ENCODE data around the gene ZBTB34. TPM values are rescaled to one million over a fixed set of nuclear protein-coding genes. Genes with fewer than 3 reads are reported as not detected.

ZBTB34 gene
- total and polyA plus RNA-seq, 9 of the 15 experiments (the other 6 are each of a cell fraction or from before 2014, with no cell fraction given), result 2.7 to 15.6 (median 9.8) TPM

DNA sequence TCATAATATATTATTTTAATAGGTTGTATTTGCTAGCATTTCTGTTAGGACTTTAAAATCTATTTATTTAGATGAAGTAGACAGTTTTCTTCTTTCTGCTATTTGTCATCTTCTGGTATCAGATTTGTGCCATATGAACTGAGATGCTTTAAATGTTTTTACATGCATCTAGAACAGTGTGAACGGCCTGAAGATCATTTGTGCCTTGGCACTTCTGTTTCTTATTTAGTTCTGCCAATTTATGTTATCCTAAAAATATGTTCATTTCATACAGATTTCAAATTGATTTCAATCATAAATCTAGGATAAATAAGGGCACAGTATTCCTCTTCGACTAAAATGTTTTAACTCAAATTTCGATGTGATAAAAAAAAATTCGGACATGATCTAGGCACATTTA, 16.1 kb downstream of the ZBTB34 start:
- CTCF ChIA-PET (ENCODE audit: low intra/inter-chr PET ratio), result no interaction called here

More for the DNA sequence above, 16.1 kb downstream of the ZBTB34 start:
- ATAC-seq, result no peak
- no peak for TF ChIP-seq THRAP3 (IDR thresholded peaks at IDR 0.05; ENCODE audit: borderline replicate concordance)
- no peak for TF ChIP-seq CTBP1 (IDR thresholded peaks at IDR 0.05; ENCODE audit: borderline replicate concordance)
- TF ChIP-seq ZNF274 (IDR thresholded peaks at IDR 0.05; ENCODE audit: borderline replicate concordance, low read depth, low read length), result no peak
- TF ChIP-seq, protein P1, sequence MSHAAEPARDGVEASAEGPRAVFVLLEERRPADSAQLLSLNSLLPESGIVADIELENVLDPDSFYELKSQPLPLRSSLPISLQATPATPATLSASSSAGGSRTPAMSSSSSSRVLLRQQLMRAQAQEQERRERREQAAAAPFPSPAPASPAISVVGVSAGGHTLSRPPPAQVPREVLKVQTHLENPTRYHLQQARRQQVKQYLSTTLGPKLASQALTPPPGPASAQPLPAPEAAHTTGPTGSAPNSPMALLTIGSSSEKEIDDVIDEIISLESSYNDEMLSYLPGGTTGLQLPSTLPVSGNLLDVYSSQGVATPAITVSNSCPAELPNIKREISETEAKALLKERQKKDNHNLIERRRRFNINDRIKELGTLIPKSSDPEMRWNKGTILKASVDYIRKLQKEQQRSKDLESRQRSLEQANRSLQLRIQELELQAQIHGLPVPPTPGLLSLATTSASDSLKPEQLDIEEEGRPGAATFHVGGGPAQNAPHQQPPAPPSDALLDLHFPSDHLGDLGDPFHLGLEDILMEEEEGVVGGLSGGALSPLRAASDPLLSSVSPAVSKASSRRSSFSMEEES (CRISPR knock-in tag; IDR thresholded peaks at IDR 0.05), result no peak
- TF ChIP-seq, protein P2, sequence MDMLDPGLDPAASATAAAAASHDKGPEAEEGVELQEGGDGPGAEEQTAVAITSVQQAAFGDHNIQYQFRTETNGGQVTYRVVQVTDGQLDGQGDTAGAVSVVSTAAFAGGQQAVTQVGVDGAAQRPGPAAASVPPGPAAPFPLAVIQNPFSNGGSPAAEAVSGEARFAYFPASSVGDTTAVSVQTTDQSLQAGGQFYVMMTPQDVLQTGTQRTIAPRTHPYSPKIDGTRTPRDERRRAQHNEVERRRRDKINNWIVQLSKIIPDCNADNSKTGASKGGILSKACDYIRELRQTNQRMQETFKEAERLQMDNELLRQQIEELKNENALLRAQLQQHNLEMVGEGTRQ (CRISPR knock-in tag; IDR thresholded peaks at IDR 0.05), result no peak
- TF ChIP-seq, protein P3, sequence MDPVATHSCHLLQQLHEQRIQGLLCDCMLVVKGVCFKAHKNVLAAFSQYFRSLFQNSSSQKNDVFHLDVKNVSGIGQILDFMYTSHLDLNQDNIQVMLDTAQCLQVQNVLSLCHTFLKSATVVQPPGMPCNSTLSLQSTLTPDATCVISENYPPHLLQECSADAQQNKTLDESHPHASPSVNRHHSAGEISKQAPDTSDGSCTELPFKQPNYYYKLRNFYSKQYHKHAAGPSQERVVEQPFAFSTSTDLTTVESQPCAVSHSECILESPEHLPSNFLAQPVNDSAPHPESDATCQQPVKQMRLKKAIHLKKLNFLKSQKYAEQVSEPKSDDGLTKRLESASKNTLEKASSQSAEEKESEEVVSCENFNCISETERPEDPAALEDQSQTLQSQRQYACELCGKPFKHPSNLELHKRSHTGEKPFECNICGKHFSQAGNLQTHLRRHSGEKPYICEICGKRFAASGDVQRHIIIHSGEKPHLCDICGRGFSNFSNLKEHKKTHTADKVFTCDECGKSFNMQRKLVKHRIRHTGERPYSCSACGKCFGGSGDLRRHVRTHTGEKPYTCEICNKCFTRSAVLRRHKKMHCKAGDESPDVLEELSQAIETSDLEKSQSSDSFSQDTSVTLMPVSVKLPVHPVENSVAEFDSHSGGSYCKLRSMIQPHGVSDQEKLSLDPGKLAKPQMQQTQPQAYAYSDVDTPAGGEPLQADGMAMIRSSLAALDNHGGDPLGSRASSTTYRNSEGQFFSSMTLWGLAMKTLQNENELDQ (CRISPR knock-in tag; IDR thresholded peaks at IDR 0.05; ENCODE audit: borderline replicate concordance), result no peak
- TF ChIP-seq ZBTB7A (IDR thresholded peaks at IDR 0.05; ENCODE audit: borderline replicate concordance, control insufficient read depth, low read depth, low read length), result no peak
- TF ChIP-seq GATA2 (CRISPR knock-in tag; IDR thresholded peaks at IDR 0.05), result no peak
- BruUV-seq (replicated peaks), result no TSS peak
- H4K20me1 ChIP-seq (replicated peaks; ENCODE audit: control insufficient read depth, insufficient read depth, low read length), result no peaks in the 10 kb centered on the region; the same call in 1 of the 2 replicates
- no peak overlapping the region for H3K4me2 ChIP-seq (ENCODE audit: insufficient read depth, low read length)
- 42% methylated on average over 4 of the region's 4 CpGs for WGBS (ENCODE audit: insufficient coverage, low coverage, missing lambda C conversion rate)
- H3K36me3 ChIP-seq (ENCODE audit: control insufficient read depth, insufficient read depth, low read length), result peaks cover 26% of the 10 kb centered on the region
- H3K27ac ChIP-seq (ENCODE audit: extremely low read depth, low read depth, low read length), result no peak overlapping the region
- H3K4me3 ChIP-seq, result no peak overlapping the region
- no peaks in the 10 kb centered on the region for H3K9me3 ChIP-seq (replicated peaks; ENCODE audit: control insufficient read depth, insufficient read depth, low read depth, low read length)
- peak; percentile 19 for FAIRE-seq
- H2AFZ ChIP-seq (ENCODE audit: low read depth, low read length), result no peak overlapping the region
- POLR2A ChIA-PET, result no interaction called here
- no peaks in the 10 kb centered on the region for H3K27me3 ChIP-seq (ENCODE audit: control insufficient read depth in 2 of 2, insufficient read depth in 2 of 2, low read length in 2 of 2)
- intact Hi-C loops (cut with micrococcal nuclease) (no loop called here), in situ Hi-C loops (cut with MboI) (no loop called here)
- no peaks in the 10 kb centered on the region for H3K9me1 ChIP-seq (ENCODE audit: control insufficient read depth, insufficient read depth, low read length)
- H3K9ac ChIP-seq (ENCODE audit: insufficient read depth in 1 of 2, low read depth in 2 of 2, low read length in 2 of 2), result no peak overlapping the region
- H3K4me1 ChIP-seq (replicated peaks in 1 of 2; ENCODE audit: control insufficient read depth in 2 of 2, insufficient read depth in 2 of 2, low read length in 2 of 2), result peaks cover 3 to 7% of the 10 kb centered on the region in 2 experiments; a peak in 1 of 5 replicates
- peaks cover 24% of the 10 kb centered on the region; the same call in 2 of the 3 replicates for H3K79me2 ChIP-seq (ENCODE audit: control insufficient read depth, insufficient read depth, low read length)
- DNase-seq (ENCODE audit: extremely low read depth in 1 of 4, low spot score in 3 of 4), result no peak

Measured in K562 (cell line).